WERI-Rb-1 (cell line): ENCODE measurements around the gene GCNT4.
A peak's percentile ranks its signal among the peaks of the same experiment; 100 is the strongest.

ENCODE experiments used
- DNase-seq: peaks from one replicate; pipeline ENCODE4 v3.0.0-alpha.2; 2020
- H3K27ac ChIP-seq: fragments of 250-450 bp; sonication (Bioruptor Pico); 2 replicates; pipeline ENCODE4 v1.5.1; 2020; ENCODE audit warnings: mild to moderate bottlenecking, moderate library complexity
- H3K27me3 ChIP-seq: fragments of 250-450 bp; sonication (Bioruptor Pico); 2 replicates; pipeline ENCODE4 v1.5.1; 2021; ENCODE audit warnings: mild to moderate bottlenecking, low read depth, moderate library complexity; ENCODE audit not compliant: insufficient read depth, severe bottlenecking
- H3K36me3 ChIP-seq: fragments of 250-450 bp; sonication (Bioruptor Pico); 2 replicates; pipeline ENCODE4 v1.5.1; 2020; ENCODE audit warnings: mild to moderate bottlenecking, moderate library complexity
- H3K4me3 ChIP-seq: 2 replicates; pipeline ENCODE4 v1.5.1; 2011; ENCODE audit warnings: low read depth, mild to moderate bottlenecking, control low read depth, low read length
- H3K9me3 ChIP-seq: fragments of 250-450 bp; sonication (Bioruptor Pico); 2 replicates; pipeline ENCODE4 v1.5.1; 2021; ENCODE audit warnings: mild to moderate bottlenecking, moderate library complexity; ENCODE audit not compliant: severe bottlenecking
- TF ChIP-seq, protein P1 (sequence below): IDR thresholded peaks from 2 replicates; pipeline ENCODE4 v1.5.1; 2011; ENCODE audit warnings: low read depth, mild to moderate bottlenecking, control low read depth, inconsistent platforms, low read length

Gene GCNT4

DNA sequence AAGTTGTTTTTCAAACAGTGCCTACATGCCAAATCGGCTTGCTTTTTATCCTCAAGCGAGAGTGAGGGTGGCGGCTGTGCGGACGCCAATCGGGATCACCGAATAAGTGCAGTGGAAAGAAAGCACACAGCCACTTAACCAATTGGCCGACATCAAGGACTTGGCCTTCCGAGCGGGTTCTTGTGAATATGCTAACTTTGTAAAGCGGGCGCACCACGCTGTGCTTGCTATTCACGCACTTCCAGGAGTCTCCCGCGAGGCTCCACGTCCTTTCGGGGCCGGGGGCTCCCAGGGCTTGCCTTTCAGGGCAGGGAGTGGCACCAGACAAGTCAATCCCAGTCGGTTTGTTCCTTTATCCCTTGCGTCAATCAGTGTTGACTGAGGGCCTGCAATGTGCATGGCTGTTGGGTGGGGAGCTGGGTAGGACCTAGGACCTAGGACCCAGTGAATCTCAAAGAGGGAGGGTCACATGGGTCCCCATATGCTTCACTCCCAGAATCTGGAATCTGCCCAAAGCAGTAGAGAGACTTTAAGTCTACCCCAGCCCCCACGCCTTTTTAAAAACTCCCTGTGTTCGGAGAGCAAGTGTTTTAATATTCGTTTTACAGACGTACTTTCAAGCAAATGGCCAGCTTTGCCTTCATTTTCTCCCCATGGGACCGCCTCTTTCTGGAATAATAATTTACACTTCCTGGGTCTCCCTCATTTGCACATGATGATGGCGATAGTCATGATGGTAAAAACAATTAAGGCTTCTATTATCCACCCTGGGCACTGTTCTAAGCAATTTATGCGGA lies 2.0 kb upstream of the GCNT4 start:
- H3K27me3 ChIP-seq, result peaks cover 10% of the 10 kb centered on the region
- TF ChIP-seq, protein P1, sequence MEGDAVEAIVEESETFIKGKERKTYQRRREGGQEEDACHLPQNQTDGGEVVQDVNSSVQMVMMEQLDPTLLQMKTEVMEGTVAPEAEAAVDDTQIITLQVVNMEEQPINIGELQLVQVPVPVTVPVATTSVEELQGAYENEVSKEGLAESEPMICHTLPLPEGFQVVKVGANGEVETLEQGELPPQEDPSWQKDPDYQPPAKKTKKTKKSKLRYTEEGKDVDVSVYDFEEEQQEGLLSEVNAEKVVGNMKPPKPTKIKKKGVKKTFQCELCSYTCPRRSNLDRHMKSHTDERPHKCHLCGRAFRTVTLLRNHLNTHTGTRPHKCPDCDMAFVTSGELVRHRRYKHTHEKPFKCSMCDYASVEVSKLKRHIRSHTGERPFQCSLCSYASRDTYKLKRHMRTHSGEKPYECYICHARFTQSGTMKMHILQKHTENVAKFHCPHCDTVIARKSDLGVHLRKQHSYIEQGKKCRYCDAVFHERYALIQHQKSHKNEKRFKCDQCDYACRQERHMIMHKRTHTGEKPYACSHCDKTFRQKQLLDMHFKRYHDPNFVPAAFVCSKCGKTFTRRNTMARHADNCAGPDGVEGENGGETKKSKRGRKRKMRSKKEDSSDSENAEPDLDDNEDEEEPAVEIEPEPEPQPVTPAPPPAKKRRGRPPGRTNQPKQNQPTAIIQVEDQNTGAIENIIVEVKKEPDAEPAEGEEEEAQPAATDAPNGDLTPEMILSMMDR, result no peak
- peak overlapping the region; percentile 69 for H3K4me3 ChIP-seq
- H3K9me3 ChIP-seq, result no peaks in the 10 kb centered on the region
- H3K27ac ChIP-seq, result no peak overlapping the region
- DNase-seq, result no peak
- no peaks in the 10 kb centered on the region for H3K36me3 ChIP-seq

DNA sequence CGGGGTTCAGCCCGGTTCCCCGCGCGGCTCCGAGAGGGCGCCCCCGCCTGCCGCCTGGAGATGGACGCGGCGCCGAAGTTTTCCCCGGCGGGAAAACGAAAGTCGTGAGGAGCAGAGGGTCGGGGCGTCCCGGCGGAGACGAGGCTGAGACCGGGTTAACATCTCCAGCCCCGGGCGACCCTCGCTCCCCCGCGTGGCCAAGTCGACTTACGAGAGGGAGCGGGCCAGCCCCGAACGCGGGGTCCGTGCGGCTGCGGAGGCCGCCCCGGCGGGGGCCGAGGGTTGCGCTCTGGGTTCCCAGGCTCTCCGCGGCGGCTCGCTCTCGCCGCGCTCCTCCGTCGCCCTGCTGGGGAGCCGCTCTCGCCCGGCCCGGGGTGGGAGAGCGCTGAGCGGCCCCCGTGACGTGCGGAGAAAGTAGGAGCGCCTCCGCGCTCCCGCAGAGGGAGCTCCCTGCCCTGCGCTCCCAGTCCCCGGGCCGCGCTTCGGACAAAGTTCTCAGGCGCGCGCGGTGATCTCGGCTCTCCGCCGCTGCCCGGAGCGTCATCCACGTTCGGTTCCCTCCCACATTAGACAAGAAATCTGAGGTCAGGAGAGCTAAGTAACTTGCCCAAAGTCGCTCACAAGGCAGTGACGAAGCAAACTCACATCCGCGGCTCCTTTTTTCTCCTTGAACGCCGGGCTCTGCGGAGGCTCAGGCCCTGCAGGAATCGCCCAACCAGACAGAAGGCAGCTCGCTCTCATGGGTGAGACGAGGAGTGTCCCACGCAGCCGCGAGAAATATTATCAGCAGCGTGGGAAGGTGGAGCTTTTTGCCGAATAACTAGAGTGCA lies 1.2 kb upstream of the GCNT4 start:
- Histone ChIP-seq H3K9me3 (no peaks in the 10 kb centered on the region), H3K27me3 (peaks cover 10% of the 10 kb centered on the region), H3K36me3 (no peaks in the 10 kb centered on the region), H3K27ac (no peak overlapping the region), H3K4me3 (peak overlapping the region; percentile 69)
- DNase-seq, result peak; percentile 50
- TF ChIP-seq, protein P1, result 0 out of 2 replicates have a peak, but pooled peaks have one; percentile 2

DNA sequence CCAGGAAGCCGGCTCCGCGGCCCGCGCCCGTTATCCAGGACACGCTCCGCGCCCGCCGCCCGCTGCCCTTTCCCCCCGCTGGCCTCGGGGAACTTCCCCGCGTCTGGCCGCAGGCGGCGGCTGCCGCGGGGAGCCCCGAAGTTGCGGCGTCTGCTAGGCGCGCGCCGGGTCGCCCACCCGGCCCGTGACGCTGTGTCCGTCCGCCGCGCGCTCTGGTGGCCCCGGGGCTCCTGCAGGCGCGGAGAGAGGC lies 621 bp upstream of the GCNT4 start:
- Histone ChIP-seq H3K27me3 (peaks cover 10% of the 10 kb centered on the region), H3K27ac (no peak overlapping the region), H3K9me3 (no peaks in the 10 kb centered on the region), H3K4me3 (peak overlapping the region; percentile 69), H3K36me3 (no peaks in the 10 kb centered on the region)
- DNase-seq, result no peak
- TF ChIP-seq, protein P1, result no peak

DNA sequence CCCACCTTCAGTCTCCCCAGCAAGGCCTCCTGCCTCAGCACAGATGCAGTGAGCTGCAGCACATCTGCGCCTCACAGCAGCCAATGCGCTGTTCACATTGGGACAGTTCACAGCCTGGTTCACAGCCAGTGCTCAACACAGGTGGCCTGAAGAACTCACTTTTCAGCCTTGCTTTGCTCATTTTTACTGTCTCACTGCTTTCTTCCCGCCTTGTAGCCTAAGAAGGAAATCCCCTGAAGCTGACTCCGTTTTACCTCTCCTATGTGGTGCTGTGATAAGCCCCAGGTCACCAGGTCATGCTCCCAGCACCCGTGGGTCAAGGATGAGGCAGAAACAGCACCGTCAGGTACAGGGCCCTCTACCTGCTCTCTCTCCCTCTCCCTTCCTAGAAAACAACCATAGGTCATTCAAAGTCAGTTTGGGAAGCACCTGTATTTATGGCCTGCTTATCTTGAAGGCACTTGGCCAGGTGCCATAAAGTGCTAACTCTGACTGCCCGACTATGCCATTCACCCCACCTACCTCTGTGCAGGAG lies 1.1 kb downstream of the GCNT4 start:
- TF ChIP-seq, protein P1, result no peak
- no peaks in the 10 kb centered on the region for H3K36me3 ChIP-seq
- peaks cover 10% of the 10 kb centered on the region for H3K27me3 ChIP-seq
- no peaks in the 10 kb centered on the region for H3K9me3 ChIP-seq
- no peak for DNase-seq
- H3K27ac ChIP-seq, result no peak overlapping the region
- no peak overlapping the region for H3K4me3 ChIP-seq

DNA sequence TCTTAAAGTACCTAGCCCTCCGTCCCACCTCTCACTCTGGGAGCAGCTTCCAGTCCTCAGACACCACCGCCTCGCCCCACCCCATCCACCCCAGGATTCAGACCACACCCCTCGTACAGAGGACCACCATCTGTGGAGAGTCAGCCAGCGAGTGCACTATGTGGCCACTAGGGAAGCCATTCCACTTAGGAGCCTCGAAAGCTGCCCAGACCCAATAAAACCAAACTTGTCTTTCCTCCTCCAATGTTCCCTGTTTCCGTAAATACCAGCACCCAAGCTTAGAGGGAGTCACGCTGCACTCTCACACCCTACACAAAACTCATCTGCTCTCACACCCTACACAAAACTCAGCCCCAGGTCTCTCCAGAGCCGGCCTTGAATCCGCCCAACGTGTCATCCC lies 1.9 kb downstream of the GCNT4 start:
- Histone ChIP-seq H3K9me3 (no peaks in the 10 kb centered on the region), H3K36me3 (no peaks in the 10 kb centered on the region), H3K27me3 (peaks cover 10% of the 10 kb centered on the region), H3K4me3 (no peak overlapping the region), H3K27ac (no peak overlapping the region)
- DNase-seq, result peak; percentile 50
- TF ChIP-seq, protein P1, result peak; percentile 73
